C4-2B (cell line): ENCODE measurements around the gene ZNF70.

Experiments used
- H3K27ac ChIP-seq: fragments of 450-650 bp; 2 replicates; pipeline ENCODE4 v1.5.1; 2017
- CTCF ChIP-seq: fragments of 450-650 bp; conservative IDR thresholded peaks from 2 replicates; pipeline ENCODE4 v1.5.1; 2017; ENCODE audit warnings: mild to moderate bottlenecking
- ZFX ChIP-seq: fragments of 450-650 bp; IDR thresholded peaks from 2 replicates; pipeline ENCODE4 v1.6.1; 2017

ZNF70 gene

DNA sequence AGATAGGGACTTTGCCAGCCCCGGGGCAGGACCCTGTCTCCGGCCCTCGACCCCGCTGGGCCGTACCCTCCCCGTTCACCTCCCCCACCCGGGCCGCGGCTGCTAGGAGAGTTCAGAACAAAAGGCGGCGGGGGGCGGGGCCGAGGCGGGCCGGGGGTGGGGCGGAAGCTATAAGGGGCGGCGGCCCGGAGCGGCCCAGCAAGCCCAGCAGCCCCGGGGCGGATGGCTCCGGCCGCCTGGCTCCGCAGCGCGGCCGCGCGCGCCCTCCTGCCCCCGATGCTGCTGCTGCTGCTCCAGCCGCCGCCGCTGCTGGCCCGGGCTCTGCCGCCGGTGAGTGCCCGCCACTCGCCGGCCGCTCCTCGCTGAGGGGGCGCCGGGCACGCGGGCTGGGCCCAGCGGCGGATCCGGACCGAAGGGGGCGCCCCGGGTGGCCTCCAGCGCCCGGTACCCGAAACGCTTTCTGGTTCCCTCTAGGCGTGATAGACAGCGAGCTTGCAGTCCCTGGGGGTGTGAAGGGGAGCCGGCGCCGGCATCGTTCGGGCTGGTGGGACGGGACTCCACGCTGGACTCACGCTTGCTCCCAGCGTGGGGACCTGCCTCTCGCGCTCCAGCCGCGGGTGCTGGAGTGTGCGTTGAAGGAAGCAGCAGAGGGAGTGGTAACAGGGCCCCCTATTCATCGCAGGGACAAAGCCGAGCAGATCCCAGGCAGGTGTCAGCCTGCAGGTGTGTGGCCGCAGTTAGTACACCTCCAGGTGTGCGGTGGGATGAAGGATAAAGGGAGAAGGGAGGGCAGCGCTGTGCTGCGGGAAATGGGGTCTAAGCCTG lies 21.9 kb upstream of the ZNF70 start, which contains the start of gene MMP11:
Gene MMP11 (plus strand): TSS at position 201 of the 825 bp plus-strand sequence. CDS start 22 bp downstream, at position 223.
- peak within 1 kb of the TSS; percentile 58 for H3K27ac ChIP-seq
- TF ChIP-seq ZFX (peak; percentile 77; the same call in 1 of the 2 replicates), CTCF (no peak)

- H3K27ac ChIP-seq: peak overlapping the region; percentile 58
- no peak for TF ChIP-seq CTCF
- no peak for TF ChIP-seq ZFX
Observed at GRCh38 chr22:23772315-23772648, 21.4 kb upstream of the ZNF70 start.

- no peak for TF ChIP-seq CTCF
- no peak overlapping the region for H3K27ac ChIP-seq
Observed at GRCh38 chr22:23769321-23769965, 18.5 kb upstream of the ZNF70 start.

DNA sequence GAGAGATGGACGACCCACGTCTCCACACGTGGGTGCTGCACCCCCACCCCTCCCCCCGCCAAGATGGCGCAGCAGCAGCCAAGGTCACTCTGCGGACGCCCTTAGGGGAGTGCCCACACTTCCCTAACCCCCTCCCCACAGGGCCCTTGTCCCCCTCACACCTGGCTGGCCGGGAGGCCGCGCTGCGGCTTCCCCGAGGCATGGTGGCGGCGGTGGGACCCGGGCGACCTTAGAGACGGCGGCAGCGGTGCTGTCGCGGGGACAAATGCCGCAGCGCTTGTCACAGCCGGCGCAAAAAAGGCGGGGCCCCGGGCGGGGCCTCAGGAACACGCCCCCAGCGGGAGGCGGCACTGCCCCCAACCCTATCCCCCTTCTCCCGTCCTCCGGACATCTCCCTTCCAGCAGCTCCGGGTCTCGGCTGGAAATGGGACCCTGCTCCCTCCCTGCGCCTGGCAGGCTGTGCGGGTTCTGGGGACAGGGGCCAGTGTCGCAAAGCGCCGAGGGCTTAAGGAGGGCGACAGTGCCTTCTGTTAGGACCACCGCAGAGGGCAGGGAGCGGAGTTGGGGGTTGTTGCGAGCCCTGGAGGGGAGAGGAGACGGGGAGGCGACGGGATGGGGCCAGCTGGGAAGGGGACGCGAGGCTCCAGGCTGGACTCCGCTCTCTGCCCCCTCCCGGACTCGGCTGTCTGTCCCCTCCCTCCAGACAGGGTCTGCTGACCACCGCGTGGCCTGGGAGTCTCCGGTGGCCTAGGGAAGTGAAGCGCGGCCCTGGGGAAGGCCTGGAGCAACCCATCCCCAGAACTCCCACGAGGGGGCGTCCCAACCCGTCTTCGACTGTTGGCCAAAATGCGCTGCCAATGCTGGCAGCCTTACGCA lies 17.0 kb upstream of the ZNF70 start, which contains the start of gene CHCHD10:
Gene CHCHD10 (minus strand): TSS at position 300 of the 876 bp plus-strand sequence. CDS start 98 bp downstream, at position 202.
- peak; percentile 91 for TF ChIP-seq CTCF
- peak; percentile 62; the same call in 1 of the 2 replicates for TF ChIP-seq ZFX
- H3K27ac ChIP-seq: peak within 1 kb of the TSS; percentile 90

DNA sequence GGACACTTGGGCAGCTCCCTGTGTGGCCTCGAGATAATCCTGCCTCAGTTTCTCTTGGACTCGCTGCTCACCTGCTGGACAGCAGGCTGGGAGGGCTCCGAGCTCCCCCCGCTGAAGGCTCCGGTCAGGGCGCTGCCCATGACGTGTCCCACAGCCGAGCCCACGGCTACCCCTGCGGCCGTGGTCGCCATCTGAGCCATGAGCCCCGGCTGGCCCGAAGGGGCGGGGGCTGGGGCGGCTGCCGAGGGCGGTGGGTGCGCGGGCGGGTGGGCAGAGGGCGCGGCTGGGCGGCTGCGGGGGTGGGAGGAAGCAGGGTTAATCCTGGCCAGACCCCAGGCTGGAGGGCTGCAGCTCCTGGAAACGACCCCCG lies 16.4 kb upstream of the ZNF70 start:
- peak overlapping the region; percentile 90 for H3K27ac ChIP-seq
- no peak for TF ChIP-seq CTCF
- TF ChIP-seq ZFX: no peak

DNA sequence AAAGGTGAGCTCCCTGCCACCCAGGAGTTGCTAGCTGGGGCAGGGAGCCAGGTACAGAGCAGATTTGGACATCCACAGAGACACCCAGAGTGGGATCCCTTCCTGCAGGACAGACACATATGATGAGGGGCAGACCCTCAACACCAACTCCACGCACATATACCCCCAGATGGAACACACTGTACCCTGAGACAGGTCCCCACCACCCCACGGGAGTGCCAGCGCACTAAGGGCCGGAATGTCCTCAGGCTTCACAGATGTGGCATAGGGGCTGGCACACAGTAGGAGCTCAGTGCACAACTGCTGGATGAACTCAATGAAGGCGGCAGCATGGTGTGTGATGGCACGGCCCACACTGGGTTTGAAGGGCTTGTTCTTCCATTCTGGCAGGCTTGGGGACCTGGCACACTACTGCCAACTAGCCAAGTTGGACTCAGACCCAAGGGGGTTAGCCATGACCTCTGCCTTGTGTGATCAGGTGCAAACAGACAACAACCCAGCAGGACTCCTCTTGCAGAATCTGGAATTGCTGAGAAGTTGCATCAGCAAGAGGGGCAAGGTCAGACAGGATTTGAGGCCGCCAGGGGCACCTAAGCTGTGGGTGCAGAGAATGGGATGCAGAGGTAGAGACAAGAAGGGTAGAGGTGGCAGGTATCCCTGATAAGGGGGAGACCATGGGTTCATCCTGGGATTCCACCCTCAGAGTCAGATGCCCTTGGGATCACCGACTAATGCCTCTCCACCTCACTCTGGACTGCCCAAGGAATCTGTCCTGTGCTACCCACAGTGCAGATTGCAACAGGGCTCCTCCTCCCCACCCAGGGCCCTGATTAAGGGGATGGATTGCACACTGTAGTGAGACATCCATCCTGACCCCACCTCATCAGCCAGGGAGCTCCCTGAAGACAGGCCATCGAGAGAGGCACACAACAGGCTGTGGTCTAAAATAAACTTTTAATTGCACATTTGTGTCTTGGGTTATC lies 14.3 kb upstream of the ZNF70 start:
- no peak overlapping the region; the same call in 1 of the 2 replicates for H3K27ac ChIP-seq
- TF ChIP-seq ZFX (no peak), CTCF (no peak)
